Gastroesophageal sphincter (tissue), 4 donors: ENCODE data around the gene TNS3. TPM values are rescaled to one million over a fixed set of nuclear protein-coding genes. Genes with fewer than 3 reads are reported as not detected.

ENCODE experiments used
- ATAC-seq: fragments of 150-250 bp; one replicate; pipeline ENCODE4 v1.9.1; 2016; ENCODE audit warnings: mild to moderate bottlenecking, moderate library complexity
- H3K27ac ChIP-seq, 4 donors: fragments of 200-600 bp; sonication (generic) in 3 of 4; 1 replicate in 3 of 4; 2 replicates in 1 of 4; pipeline ENCODE4 v1.5.1; 2016 to 2019
- H3K27me3 ChIP-seq: fragments of 200-600 bp; sonication (generic); one replicate; pipeline ENCODE4 v1.5.1; 2019
- H3K36me3 ChIP-seq, 2 donors: fragments of 200-600 bp; sonication (generic); one replicate each; pipeline ENCODE4 v1.5.1; 2019; ENCODE audit warnings: control low read depth in 1 of 2
- H3K4me1 ChIP-seq, 3 donors: fragments of 200-600 bp; sonication (generic); 1 replicate in 2 of 3; 2 replicates in 1 of 3; pipeline ENCODE4 v1.5.1; 2016 to 2019; ENCODE audit warnings: control low read depth in 2 of 3
- H3K4me3 ChIP-seq, 2 donors: fragments of 200-600 bp; sonication (generic); one replicate each; pipeline ENCODE4 v1.5.1; 2019; ENCODE audit warnings: mild to moderate bottlenecking in 1 of 2, moderate library complexity in 1 of 2
- H3K9me3 ChIP-seq, 3 donors: fragments of 200-600 bp; sonication (generic); one replicate each; pipeline ENCODE4 v1.5.1; 2017 to 2019; ENCODE audit warnings: control low read depth in 2 of 3
- EP300 ChIP-seq: sonication (generic); formaldehyde crosslinking; IDR thresholded peaks from one replicate; pipeline ENCODE4 v1.6.1; 2017; ENCODE audit warnings: antibody characterized with exemption, mild to moderate bottlenecking
- POLR2A ChIP-seq, 2 donors: fragments of 450-650 bp; IDR thresholded peaks; one replicate each; pipeline ENCODE4 v1.6.1; 2017; ENCODE audit warnings: antibody characterized with exemption in 2 of 2, mild to moderate bottlenecking in 2 of 2, moderate library complexity in 1 of 2
- POLR2AphosphoS5 ChIP-seq: sonication (generic); formaldehyde crosslinking; IDR thresholded peaks from one replicate; pipeline ENCODE4 v1.6.1; 2017; ENCODE audit warnings: antibody characterized with exemption
- WGBS, 2 donors: methylation state at CpG; one replicate each; pipeline ENCODE4 v1.1.5; 2018; ENCODE audit warnings: low coverage in 1 of 2; 5-methylcytosine and 5-hydroxymethylcytosine counted together
- total RNA-seq, 4 donors: library from RNA; depleted of rRNA; stranded (reverse); fragments of >200 nt; gene quantifications; one replicate each; pipeline ENCODE4 v1.1.0, GENCODE V29; 2016
- TF ChIP-seq, protein P1 (sequence below), 4 experiments: fragments of 200-600 bp in 2 of 4; fragments of 450-650 bp in 2 of 4; sonication (generic) in 1 of 4; IDR thresholded peaks; one replicate each; pipeline ENCODE4 v1.5.1; 2017 to 2019; ENCODE audit warnings: antibody characterized with exemption in 4 of 4, mild to moderate bottlenecking in 2 of 4, moderate library complexity in 2 of 4

TNS3 gene
- total RNA-seq, 4 donors from 2014 or later = 35.0 to 61.3 (median 45.1) TPM

DNA sequence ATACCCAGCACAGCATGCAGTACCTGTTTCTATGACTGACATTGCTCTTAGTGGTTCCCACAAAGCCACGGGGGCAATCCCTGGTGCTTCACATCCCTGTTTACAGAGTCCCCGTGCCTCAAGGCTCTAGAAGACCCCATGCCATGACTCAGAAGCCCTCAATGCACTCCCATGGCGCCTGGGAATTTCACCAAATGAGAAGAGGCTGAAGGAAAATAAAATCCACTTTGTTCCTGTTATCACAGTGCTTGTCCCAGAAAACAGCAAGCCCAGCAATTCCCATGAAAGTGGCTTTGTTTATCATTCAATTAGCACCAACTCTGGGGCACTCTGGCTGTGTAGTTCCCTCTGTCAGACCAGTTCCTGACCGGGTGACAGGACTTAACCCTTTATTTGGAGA is 268.3 kb downstream of the TNS3 start:
- no peak for ATAC-seq
- TF ChIP-seq POLR2AphosphoS5 = no peak
- TF ChIP-seq, protein P1, sequence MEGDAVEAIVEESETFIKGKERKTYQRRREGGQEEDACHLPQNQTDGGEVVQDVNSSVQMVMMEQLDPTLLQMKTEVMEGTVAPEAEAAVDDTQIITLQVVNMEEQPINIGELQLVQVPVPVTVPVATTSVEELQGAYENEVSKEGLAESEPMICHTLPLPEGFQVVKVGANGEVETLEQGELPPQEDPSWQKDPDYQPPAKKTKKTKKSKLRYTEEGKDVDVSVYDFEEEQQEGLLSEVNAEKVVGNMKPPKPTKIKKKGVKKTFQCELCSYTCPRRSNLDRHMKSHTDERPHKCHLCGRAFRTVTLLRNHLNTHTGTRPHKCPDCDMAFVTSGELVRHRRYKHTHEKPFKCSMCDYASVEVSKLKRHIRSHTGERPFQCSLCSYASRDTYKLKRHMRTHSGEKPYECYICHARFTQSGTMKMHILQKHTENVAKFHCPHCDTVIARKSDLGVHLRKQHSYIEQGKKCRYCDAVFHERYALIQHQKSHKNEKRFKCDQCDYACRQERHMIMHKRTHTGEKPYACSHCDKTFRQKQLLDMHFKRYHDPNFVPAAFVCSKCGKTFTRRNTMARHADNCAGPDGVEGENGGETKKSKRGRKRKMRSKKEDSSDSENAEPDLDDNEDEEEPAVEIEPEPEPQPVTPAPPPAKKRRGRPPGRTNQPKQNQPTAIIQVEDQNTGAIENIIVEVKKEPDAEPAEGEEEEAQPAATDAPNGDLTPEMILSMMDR (IDR thresholded peaks at IDR 0.05) = no peak
- TF ChIP-seq EP300 = no peak
- TF ChIP-seq POLR2A (IDR thresholded peaks at IDR 0.05) = no peak
- Histone ChIP-seq H3K36me3 (peaks cover 0 to 2% of the 10 kb centered on the region in 2 donors), H3K27ac (peak overlapping the region in 3 of 4 donors; percentile 1 to 66 (median 10)), H3K4me1 (peaks cover 0 to 29% (median 12%) of the 10 kb centered on the region in 3 donors), H3K4me3 (no peak overlapping the region), H3K27me3 (no peaks in the 10 kb centered on the region), H3K9me3 (no peaks in the 10 kb centered on the region)
- 86 to 90% methylated on average over 1 to 2 of the region's 4 CpGs for WGBS, 2 donors

DNA sequence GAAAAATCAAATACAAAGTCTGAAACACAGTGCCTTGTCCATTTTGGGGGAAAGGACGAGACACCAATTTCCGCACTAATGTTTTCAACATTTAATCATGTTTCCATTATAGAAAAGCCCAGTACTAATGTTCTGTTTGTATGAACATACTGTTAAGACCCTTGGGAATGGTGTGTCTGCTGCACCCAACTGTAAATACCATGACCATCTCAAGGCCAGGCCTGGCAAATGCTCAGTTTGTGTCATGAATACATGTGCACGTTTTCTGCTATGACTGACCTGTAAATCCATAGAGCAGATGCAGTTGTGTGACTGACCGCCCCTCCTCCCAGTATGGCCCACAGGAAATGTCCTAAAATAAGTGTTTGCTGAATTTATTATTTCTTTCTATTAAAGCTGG is 270.0 kb downstream of the TNS3 start:
- ATAC-seq = no peak

DNA sequence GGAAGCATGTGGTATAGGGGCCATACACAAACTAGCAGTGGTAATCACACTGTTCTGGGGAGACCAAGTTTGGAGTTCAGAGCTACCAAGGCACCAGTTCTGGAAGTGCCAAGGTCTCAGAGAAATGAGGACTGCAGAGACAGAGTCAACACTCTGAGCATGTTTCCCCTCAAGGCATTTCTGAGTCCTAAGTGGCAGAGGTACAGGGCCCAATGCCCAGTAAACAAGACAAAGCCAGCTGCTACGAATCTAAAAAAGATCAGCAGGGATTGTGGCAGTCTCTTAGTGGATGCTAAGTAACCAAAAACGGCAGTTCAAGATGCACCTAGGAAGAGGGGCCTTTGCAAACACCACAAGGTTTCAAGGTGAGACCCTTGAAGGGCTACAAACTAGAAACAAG is 271.9 kb downstream of the TNS3 start:
- Histone ChIP-seq H3K36me3 (no peaks in the 10 kb centered on the region), H3K9me3 (no peaks in the 10 kb centered on the region), H3K4me1 (peaks cover 0 to 13% (median 6%) of the 10 kb centered on the region in 3 donors), H3K27ac (no peak overlapping the region), H3K4me3 (no peak overlapping the region), H3K27me3 (no peaks in the 10 kb centered on the region)
- no peak for ATAC-seq
- WGBS, 2 donors = 50 to 66% methylated on average over 2 of the region's 2 CpGs
- no peak for TF ChIP-seq POLR2AphosphoS5
- no peak for TF ChIP-seq POLR2A (IDR thresholded peaks at IDR 0.05)

More for the DNA sequence above, 270.0 kb downstream of the TNS3 start:
- no peak overlapping the region for H3K27ac ChIP-seq
- H3K27me3 ChIP-seq = no peaks in the 10 kb centered on the region
- no peaks in the 10 kb centered on the region for H3K9me3 ChIP-seq
- peaks cover 0 to 29% (median 12%) of the 10 kb centered on the region in 3 donors for H3K4me1 ChIP-seq
- no peak overlapping the region for H3K4me3 ChIP-seq
- WGBS, 2 donors = 93 to 96% methylated on average over 3 to 4 of the region's 4 CpGs
- TF ChIP-seq EP300 = no peak
- TF ChIP-seq POLR2AphosphoS5 = no peak
- no peak for TF ChIP-seq POLR2A (IDR thresholded peaks at IDR 0.05)
- TF ChIP-seq, protein P1 (IDR thresholded peaks at IDR 0.05) = no peak
- no peaks in the 10 kb centered on the region for H3K36me3 ChIP-seq

DNA sequence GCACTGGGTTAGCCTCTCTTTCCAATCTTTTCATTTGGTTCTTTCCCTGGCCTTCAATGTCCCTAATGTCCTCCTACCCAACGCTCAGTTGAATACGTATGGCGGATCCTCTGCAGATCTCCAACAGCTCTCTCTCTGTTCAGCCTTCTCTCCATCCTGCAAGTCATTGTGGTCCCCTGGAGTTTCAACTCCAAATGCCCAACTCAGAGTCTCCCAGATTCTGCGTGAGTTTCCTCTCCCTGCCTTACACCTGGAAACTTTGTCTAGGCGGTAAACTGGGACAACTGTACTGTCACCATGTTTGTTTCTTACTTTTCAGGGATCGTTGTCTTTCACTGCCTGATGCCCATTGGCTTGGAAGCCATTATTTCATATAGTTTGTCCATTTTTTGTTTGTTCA is 273.1 kb downstream of the TNS3 start:
- no peak overlapping the region for H3K27ac ChIP-seq
- 92 to 97% methylated on average over 4 to 6 of the region's 6 CpGs for WGBS, 2 donors
- no peak for TF ChIP-seq POLR2AphosphoS5
- no peak for TF ChIP-seq EP300
- TF ChIP-seq, protein P1 (IDR thresholded peaks at IDR 0.05) = no peak
- TF ChIP-seq POLR2A (IDR thresholded peaks at IDR 0.05) = no peak

DNA sequence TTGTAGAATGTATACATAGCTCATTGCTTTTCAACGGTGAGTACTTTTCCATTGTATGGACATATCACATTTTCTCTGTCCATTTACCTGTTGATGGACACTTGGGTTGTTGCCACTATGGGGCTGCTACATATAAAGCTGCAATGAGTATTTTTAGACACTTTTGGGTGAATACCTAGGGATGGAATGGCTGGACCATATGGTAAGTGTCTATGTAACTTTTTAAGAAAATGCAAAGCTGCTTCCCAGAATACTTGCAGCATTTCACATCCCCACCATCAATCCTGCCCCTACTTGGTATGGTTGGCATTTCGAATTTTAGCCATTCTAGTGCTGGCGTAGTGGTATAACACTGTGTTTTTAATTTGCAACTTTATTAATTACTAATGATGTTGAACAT is 274.6 kb downstream of the TNS3 start:
- Histone ChIP-seq H3K9me3 (no peaks in the 10 kb centered on the region), H3K4me3 (no peak overlapping the region), H3K27ac (no peak overlapping the region), H3K36me3 (peaks cover 0 to 20% of the 10 kb centered on the region in 2 donors), H3K4me1 (peaks cover 0 to 3% (median 0%) of the 10 kb centered on the region in 3 donors), H3K27me3 (no peaks in the 10 kb centered on the region)
- 59 to 69% methylated on average over 3 of the region's 3 CpGs for WGBS, 2 donors
- no peak for ATAC-seq
- TF ChIP-seq, protein P1 (IDR thresholded peaks at IDR 0.05) = no peak

More for the DNA sequence above, 273.1 kb downstream of the TNS3 start:
- Histone ChIP-seq H3K9me3 (no peaks in the 10 kb centered on the region), H3K27me3 (no peaks in the 10 kb centered on the region), H3K4me3 (no peak overlapping the region), H3K4me1 (peaks cover 0 to 4% (median 0%) of the 10 kb centered on the region in 3 donors), H3K36me3 (peaks cover 0 to 6% of the 10 kb centered on the region in 2 donors)
- ATAC-seq = no peak
